Measurements from ENCODE around the gene PHACTR1.

DNA sequence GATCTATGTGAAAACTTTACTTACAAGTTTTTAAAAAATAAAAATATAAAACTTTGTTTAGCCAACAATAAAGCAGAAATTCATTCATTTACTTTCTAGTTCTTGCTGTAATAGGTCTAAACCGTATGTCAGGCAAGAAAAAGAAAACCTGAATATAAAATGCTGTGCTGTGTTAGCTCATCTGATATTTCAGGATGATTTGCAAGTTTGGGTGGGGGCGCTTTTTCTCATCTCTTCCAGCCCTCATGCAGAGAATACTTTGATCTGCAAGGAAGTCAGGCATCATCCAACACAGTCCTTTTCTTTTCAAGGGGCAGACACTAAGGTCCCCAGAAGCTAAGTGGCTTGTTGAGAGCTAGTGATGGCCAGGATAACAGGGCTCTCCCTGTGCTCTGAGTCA is 458.5 kb downstream of the PHACTR1 start:
- no peak for TF ChIP-seq POLR2A (IDR thresholded peaks at IDR 0.05; ENCODE audit: low read length)
- TF ChIP-seq GATA1 (IDR thresholded peaks at IDR 0.05; ENCODE audit: low read depth, low read length): no peak
